Stomach (tissue), 9 donors: ENCODE measurements around the gene DNAH6. TPM values are rescaled to one million over a fixed set of nuclear protein-coding genes. Genes with fewer than 3 reads are reported as not detected.
A peak's percentile ranks its signal among the peaks of the same experiment; 100 is the strongest.

Experiments used
- DNase-seq, 2 donors: peaks; one replicate each; pipeline versions ENCODE4 v3.0.0 to v3.0.0-alpha.2; 2013 to 2019
- H3K27ac ChIP-seq, 5 donors: fragments of 200-600 bp in 4 of 5; sonication (generic) in 4 of 5; one replicate each; pipeline ENCODE4 v1.5.1; 2013 to 2019; ENCODE audit warnings: mild to moderate bottlenecking in 1 of 5, moderate library complexity in 1 of 5
- H3K27me3 ChIP-seq, 3 donors: fragments of 200-600 bp; sonication (generic); one replicate each; pipeline ENCODE4 v1.5.1; 2017 to 2019; ENCODE audit warnings: mixed run types in 1 of 3
- H3K36me3 ChIP-seq, 4 donors: fragments of 200-600 bp; sonication (generic); 1 replicate in 3 of 4; 2 replicates in 1 of 4; pipeline ENCODE4 v1.5.1; 2016 to 2019
- H3K4me1 ChIP-seq, 4 donors: fragments of 200-600 bp; sonication (generic); one replicate each; pipeline ENCODE4 v1.5.1; 2016 to 2019
- H3K4me3 ChIP-seq, 4 donors: fragments of 200-600 bp; sonication (generic) in 3 of 4; one replicate each; pipeline ENCODE4 v1.5.1; 2016 to 2019; ENCODE audit warnings: mild to moderate bottlenecking in 1 of 4
- H3K9me3 ChIP-seq, 4 donors: fragments of 200-600 bp; sonication (generic); one replicate each; pipeline ENCODE4 v1.5.1; 2016 to 2019
- CTCF ChIP-seq, 7 experiments: fragments of 450-650 bp in 4 of 7; fragments of 200-600 bp in 3 of 7; sonication (generic) in 3 of 7; IDR thresholded peaks; one replicate each; pipeline ENCODE4 v1.5.1; 2016 to 2019; ENCODE audit warnings: antibody characterized with exemption in 7 of 7, control low read depth in 2 of 7, mild to moderate bottlenecking in 1 of 7
- EP300 ChIP-seq: sonication (generic); formaldehyde crosslinking; IDR thresholded peaks from one replicate; pipeline ENCODE4 v1.6.1; 2017; ENCODE audit warnings: antibody characterized with exemption
- POLR2A ChIP-seq, 4 donors: fragments of 450-650 bp; IDR thresholded peaks; one replicate each; pipeline ENCODE4 v1.6.1; 2016; ENCODE audit warnings: antibody characterized with exemption in 4 of 4, control low read depth in 2 of 4, mild to moderate bottlenecking in 1 of 4, moderate library complexity in 1 of 4
- POLR2AphosphoS5 ChIP-seq, 3 donors: sonication (generic); formaldehyde crosslinking; IDR thresholded peaks; one replicate each; pipeline ENCODE4 v1.6.1; 2016; ENCODE audit warnings: antibody characterized with exemption in 3 of 3
- WGBS, 5 donors: extraction: QIAGEN DNeasy Blood & Tissue Kit in 3 of 5; methylation state at CpG; one replicate each; pipeline versions ENCODE4 v1.1.5 to v1.1.7; 2013 to 2018; 5-methylcytosine and 5-hydroxymethylcytosine counted together
- intact Hi-C: fragments of 100-400 bp; cut with DNase I; formaldehyde crosslinking; loops from one replicate; pipeline ENCODE4 v1.15.1; 2023; ENCODE audit warnings: low total_unique reads
- polyA plus RNA-seq, 3 donors: library from polyadenylated mRNA; stranded (reverse); fragments of 200-250 nt; gene quantifications; one replicate each; pipeline ENCODE4 v1.2.3, GENCODE V29; 2013
- total RNA-seq, 5 donors: library from RNA; depleted of rRNA; stranded (reverse); fragments of >200 nt; gene quantifications; one replicate each; pipeline versions ENCODE4 v1.1.0 to v1.2.3, GENCODE V29; 2014 to 2016
- donor health status: healthy with polysubstance abuse.
- donor health status: Bipolar disorder and iron deficiency.
- donor health status: healthy.

DNAH6 gene
- total and polyA plus RNA-seq, 8 donors: 0.15 to 4.5 (median 0.44) TPM

GRCh38 chr2:84749442-84749841 lies 233.1 kb downstream of the DNAH6 start:
- Histone ChIP-seq H3K27me3 (no peaks in the 10 kb centered on the region), H3K27ac (no peak overlapping the region), H3K9me3 (no peaks in the 10 kb centered on the region), H3K36me3 (no peaks in the 10 kb centered on the region), H3K4me3 (no peak overlapping the region), H3K4me1 (no peaks in the 10 kb centered on the region)
- no peak for TF ChIP-seq CTCF (IDR thresholded peaks at IDR 0.05)
- no peak for TF ChIP-seq POLR2AphosphoS5 (IDR thresholded peaks at IDR 0.05)
- TF ChIP-seq EP300: no peak
- no peak for TF ChIP-seq POLR2A (IDR thresholded peaks at IDR 0.05)
- no peak for DNase-seq
- intact Hi-C loops: no loop called here

GRCh38 chr2:84755096-84755495 lies 238.8 kb downstream of the DNAH6 start:
- no peak for TF ChIP-seq POLR2AphosphoS5 (IDR thresholded peaks at IDR 0.05)
- Histone ChIP-seq H3K4me3 (no peak overlapping the region), H3K27me3 (no peaks in the 10 kb centered on the region), H3K9me3 (peaks cover 0 to 5% (median 0%) of the 10 kb centered on the region in 4 donors), H3K27ac (no peak overlapping the region), H3K4me1 (no peaks in the 10 kb centered on the region), H3K36me3 (no peaks in the 10 kb centered on the region)
- no peak for DNase-seq
- WGBS, 5 donors: 74 to 97% (median 85%) methylated on average over 1 of the region's 1 CpG
- intact Hi-C loops: no loop called here

GRCh38 chr2:84757648-84758047 lies 241.3 kb downstream of the DNAH6 start:
- WGBS, 5 donors: 68 to 82% (median 72%) methylated on average over 3 of the region's 3 CpGs
- H3K27ac ChIP-seq: no peak overlapping the region
- intact Hi-C loops: no loop called here
- H3K36me3 ChIP-seq: no peaks in the 10 kb centered on the region
- no peaks in the 10 kb centered on the region for H3K27me3 ChIP-seq
- H3K9me3 ChIP-seq: peaks cover 0 to 6% (median 0%) of the 10 kb centered on the region in 4 donors
- no peaks in the 10 kb centered on the region for H3K4me1 ChIP-seq
- H3K4me3 ChIP-seq: no peak overlapping the region
- TF ChIP-seq POLR2AphosphoS5 (IDR thresholded peaks at IDR 0.05): no peak
- TF ChIP-seq CTCF (IDR thresholded peaks at IDR 0.05): no peak
- no peak for TF ChIP-seq EP300
- TF ChIP-seq POLR2A (IDR thresholded peaks at IDR 0.05): no peak
- DNase-seq: no peak

GRCh38 chr2:84766791-84767190 lies 250.5 kb downstream of the DNAH6 start:
- intact Hi-C loops: no loop called here
- DNase-seq: no peak
- H3K4me3 ChIP-seq: no peak overlapping the region
- WGBS, 5 donors: 49 to 69% (median 57%) methylated on average over 2 of the region's 2 CpGs
- peaks cover 0 to 18% (median 13%) of the 10 kb centered on the region in 4 donors for H3K9me3 ChIP-seq
- no peaks in the 10 kb centered on the region for H3K36me3 ChIP-seq
- H3K4me1 ChIP-seq: no peaks in the 10 kb centered on the region
- no peaks in the 10 kb centered on the region for H3K27me3 ChIP-seq
- TF ChIP-seq POLR2AphosphoS5 (IDR thresholded peaks at IDR 0.05) (no peak), EP300 (no peak), CTCF (IDR thresholded peaks at IDR 0.05) (no peak), POLR2A (IDR thresholded peaks at IDR 0.05) (no peak)
- no peak overlapping the region for H3K27ac ChIP-seq

GRCh38 chr2:84768840-84769239 lies 252.5 kb downstream of the DNAH6 start:
- 72 to 87% (median 84%) methylated on average over 4 of the region's 4 CpGs for WGBS, 5 donors
- DNase-seq: peak in 1 of 2 donors; percentile 12
- Histone ChIP-seq H3K4me3 (no peak overlapping the region), H3K4me1 (no peaks in the 10 kb centered on the region), H3K36me3 (no peaks in the 10 kb centered on the region), H3K27ac (no peak overlapping the region), H3K27me3 (no peaks in the 10 kb centered on the region), H3K9me3 (peaks cover 0 to 34% (median 20%) of the 10 kb centered on the region in 4 donors)
- intact Hi-C loops: no loop called here
- TF ChIP-seq EP300: no peak
- no peak for TF ChIP-seq CTCF (IDR thresholded peaks at IDR 0.05)
- TF ChIP-seq POLR2AphosphoS5 (IDR thresholded peaks at IDR 0.05): no peak
- no peak for TF ChIP-seq POLR2A (IDR thresholded peaks at IDR 0.05)
